ENCODE measurements around the gene RNU5B-1.
A peak's percentile ranks its signal among the peaks of the same experiment; 100 is the strongest.
"Not testable (repeated sequence)": the region's sequence is repeated elsewhere in the genome, so short reads cannot be mapped to it uniquely, and the experiment has no call there.

RNU5B-1 gene

DNA sequence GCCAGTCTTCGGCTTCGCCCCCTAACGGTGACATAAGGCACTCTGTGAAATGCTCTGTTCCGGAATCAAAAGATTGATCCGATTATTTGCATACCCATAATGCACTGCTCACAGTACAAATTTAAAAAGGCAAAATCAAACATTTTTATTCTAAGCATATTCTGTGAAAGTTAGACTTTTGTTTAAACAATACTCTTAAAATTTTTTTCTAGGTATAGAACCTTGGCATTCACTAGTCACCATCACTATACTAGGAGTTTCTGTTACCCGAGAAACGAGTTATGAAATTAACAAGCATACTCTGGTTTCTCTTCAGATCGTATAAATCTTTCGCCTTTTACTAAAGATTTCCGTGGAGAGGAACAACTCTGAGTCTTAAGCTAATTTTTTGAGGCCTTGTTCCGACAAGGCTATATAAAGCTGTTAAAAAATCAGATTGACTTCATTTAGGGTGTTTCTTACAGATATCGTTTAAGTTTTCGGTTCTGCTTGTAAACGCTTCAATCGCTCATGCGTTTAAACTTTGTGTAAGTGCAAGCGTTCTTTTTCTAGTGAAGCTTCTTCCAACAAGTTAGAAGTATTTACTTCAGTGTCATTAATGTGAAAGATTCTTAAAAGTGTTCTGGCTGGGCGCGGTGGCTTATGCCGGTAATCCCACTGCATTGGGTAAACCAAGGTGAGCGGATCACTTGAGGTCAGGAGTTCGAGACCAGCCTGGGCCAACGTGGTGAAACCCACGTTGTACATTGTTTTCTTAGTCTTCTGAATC lies at the start of gene RNU5B-1:
RNU5B-1 (plus strand) TSS at position 297 of the 769 bp plus-strand sequence.
- DNase-seq (ENCODE audit: low spot score): peak; percentile 91
- no peak for FAIRE-seq

GRCh38 chr15:65254758-65255157 lies 49.7 kb upstream of the RNU5B-1 start:
- DNase-seq (ENCODE audit: low spot score) (no peak), FAIRE-seq (no peak)

DNA sequence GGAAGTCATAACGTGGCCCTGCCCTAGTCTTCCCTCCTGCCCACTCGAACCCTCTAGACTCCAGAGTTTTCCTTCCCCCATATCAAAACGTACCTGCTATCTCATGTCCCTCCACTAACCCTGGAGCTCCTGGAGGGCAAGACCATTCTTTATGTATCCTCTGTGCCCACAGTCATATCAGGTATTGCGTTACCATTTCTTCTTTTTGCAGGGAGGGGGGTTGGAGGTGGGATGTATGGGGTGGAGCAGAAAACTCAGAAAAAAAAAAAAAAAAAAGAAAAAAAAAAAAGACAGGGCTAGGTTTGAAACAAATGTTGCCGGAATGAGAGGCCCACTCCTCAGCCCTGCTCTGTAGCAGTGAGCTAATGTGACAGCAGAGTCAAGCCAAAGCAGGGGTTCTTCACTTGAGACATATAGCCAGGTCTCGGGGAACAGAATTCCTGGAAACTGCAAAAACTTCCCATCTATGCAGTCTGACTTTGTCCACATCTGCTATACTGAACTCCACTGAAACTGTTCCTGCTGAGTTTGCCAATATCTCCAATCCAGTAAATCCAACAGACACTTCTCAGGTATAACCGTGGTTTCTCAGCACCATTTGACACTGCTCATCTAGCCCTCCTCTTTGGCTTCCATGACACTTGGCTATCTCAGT lies 48.9 kb upstream of the RNU5B-1 start:
- FAIRE-seq: no peak

GRCh38 chr15:65258375-65259262 lies 45.9 kb upstream of the RNU5B-1 start:
- DNase-seq (ENCODE audit: low spot score): no peak
- no peak for FAIRE-seq

More for the DNA sequence above, 48.9 kb upstream of the RNU5B-1 start:
- DNase-seq (ENCODE audit: low spot score): no peak

- FAIRE-seq: no peak
- no peak for DNase-seq (ENCODE audit: low spot score)
These were observed 45.1 kb upstream of the RNU5B-1 start for GRCh38 chr15:65259367-65259797.

GRCh38 chr15:65260968-65261367 lies 43.5 kb upstream of the RNU5B-1 start:
- FAIRE-seq (no peak), DNase-seq (ENCODE audit: low spot score) (no peak)

- FAIRE-seq (no peak), DNase-seq (ENCODE audit: low spot score) (no peak)
These were observed 41.2 kb upstream of the RNU5B-1 start for GRCh38 chr15:65263313-65263712.

DNA sequence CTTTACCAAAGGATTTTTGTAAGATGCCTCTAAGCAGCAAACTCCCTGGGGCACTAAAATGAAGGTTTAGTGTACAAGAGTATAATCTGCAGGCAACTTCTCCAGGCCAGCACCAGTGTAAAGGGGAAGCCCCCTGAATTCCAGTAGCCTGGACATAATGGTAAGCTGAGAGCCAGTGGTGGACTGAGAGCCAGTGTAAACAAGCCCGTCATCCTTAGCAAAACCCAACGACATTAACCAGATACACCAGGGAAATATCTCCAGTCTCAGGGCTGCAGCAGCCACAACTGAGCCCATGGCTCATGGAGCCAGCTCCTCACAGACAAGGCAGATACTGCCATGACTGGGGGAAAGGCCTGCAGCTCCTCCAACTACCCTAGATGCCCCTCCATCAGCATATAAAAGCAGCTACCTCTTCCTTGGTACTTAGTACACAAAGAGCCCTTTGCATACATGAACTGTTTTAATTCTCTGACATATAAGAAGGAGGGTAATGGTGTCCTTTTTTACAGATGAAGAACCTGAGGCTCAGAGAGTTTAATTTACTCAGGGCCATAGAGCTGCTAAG lies 39.5 kb upstream of the RNU5B-1 start:
- no peak for DNase-seq (ENCODE audit: low spot score)
- no peak for FAIRE-seq

GRCh38 chr15:65266469-65266868 lies 38.0 kb upstream of the RNU5B-1 start:
- no peak for FAIRE-seq
- DNase-seq (ENCODE audit: low spot score): no peak

DNA sequence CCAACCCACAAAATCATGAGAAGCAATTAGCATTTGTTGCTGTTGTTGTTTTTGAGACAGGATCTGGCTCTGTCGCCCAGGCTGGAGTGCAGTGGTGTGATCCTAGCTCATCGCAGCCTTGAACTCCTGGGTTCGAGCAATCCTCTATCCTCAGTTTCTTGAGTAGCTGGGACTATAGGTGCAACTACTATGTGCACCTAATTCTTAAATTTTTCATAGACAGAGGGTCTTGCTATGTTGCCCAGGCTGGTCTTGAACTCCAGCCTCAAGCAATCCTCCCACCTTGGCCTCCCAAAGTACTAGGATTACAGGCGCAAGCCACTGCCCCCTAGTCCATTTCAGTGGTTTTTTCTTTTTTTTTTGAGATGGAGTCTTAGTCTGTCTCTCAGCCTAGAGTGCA lies 36.1 kb upstream of the RNU5B-1 start:
- FAIRE-seq (no peak), DNase-seq (ENCODE audit: low spot score) (no peak)

DNA sequence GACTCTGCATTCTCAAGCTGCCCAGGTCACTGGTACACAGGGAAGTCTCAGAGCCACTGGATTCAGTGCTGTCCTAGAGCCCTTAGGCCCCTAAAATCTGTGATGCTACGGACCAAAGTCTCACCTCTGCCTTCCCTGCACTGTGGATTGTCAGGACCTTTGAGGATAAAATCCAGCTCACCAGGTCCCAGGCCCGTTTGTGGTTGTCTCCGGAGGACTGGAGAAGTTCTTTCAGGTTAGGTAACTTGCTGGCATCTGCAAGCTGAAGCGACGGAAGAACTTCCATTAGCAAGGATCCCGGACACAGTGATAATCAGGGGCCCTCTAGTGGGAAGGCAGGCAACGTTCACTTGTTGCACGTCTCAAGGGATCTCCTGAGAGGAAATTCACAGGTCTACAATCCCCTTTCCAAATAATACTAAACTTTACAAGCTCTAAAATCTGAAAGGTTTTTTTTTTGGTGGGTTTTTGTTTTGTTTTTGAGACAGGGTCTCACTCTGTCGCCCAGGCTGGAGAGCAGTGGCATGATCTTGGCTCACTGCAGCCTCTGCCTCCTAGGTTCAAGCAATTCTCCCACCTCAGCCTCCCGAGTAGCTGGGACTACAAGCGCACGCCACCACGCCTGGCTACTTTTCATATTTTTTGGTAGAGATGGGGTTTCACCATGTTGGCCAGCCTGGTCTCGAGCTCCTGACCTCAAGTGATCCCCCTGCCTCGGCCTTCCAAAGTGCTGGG lies 33.5 kb upstream of the RNU5B-1 start:
- peak; percentile 69 for DNase-seq (ENCODE audit: low spot score)
- not testable (repeated sequence) for FAIRE-seq

DNA sequence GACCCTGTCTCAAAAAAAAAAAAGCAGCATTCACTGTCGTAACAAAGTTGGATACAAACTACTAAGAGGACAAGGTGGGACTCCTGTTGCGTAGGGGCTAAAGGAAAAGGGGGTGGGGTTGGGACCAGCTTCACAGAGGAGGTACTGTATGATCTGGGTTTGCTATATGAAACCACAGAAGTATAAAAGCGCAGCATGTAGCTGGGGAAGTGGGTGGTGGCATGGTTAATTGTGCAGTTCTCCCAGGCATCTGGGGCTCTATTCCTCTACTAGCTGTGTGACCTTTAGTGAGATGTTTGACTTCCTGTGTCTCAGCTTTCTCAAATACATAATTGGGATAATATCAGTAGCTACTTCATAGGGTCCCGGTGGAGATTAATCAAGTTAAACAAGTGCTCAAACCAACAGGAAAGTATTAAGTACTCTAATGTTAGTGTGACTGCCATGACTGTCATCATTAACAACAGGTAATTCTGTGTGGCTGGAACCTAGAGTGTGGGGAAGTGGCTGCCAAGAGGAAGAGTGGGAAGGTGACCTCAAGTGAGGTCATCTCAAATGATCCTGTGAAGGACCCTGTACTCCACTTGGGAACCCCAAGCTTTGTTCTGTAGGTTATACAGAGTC lies 29.3 kb upstream of the RNU5B-1 start:
- DNase-seq (ENCODE audit: low spot score): no peak
- no peak for FAIRE-seq

DNA sequence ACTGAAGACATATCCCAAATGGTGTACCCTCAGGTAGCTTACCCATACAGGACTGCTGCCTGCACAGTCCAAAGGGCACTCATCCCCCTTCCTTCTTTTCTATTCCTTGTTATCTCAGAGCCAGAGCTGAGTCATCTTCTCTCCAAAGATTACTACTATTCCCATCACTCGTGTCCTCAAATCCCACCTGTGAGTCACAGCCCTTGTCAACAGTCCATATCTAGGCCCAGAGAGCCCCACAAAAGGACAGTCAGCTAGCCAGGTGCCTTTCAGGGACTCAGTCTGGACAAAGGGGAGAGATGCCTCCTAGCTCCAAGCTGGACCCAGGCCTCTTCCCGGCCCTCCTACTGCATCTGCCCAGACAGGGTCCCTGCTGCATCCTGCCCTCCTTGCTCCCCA lies 28.8 kb upstream of the RNU5B-1 start:
- FAIRE-seq (no peak), DNase-seq (ENCODE audit: low spot score) (no peak)

GRCh38 chr15:65277015-65277414 lies 27.5 kb upstream of the RNU5B-1 start:
- DNase-seq (ENCODE audit: low spot score): no peak
- peak; percentile 17 for FAIRE-seq

GRCh38 chr15:65278480-65278879 lies 26.0 kb upstream of the RNU5B-1 start:
- FAIRE-seq: no peak
- no peak for DNase-seq (ENCODE audit: low spot score)

DNA sequence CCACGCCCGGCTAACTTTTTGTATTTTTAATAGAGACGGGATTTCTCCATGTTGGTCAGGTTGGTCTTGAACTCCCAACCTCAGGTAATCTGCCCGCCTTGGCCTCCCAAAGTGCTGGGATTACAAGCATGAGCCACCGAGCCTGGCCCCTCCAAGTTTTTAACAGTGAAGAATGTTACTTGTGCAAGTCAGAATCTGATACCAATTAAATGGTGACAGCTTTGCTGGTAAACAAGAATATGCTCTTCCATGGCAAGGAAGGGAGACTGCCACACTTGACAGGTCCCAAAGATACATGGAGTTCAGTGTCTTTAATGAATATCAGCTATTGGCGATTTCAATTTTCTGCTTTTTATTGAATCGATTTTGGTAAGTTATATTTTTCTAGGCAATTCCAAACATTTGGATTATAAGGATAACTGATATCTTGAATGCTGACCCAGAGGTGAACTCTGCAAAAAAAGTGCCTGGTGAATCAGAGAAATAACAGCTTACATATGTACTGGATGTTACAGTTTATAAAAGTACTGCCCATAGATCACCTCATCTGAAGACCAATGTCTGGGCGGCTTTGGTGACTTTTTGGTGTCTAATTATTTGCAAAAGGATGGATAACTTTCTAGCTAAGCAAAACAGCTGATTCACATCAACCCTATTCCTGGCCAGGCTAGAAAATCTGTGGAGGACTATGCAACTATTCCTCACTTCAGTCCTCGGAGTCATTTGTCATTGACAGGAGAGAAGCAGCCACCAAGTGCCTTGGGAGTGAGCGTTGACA lies 19.0 kb upstream of the RNU5B-1 start:
- no peak for DNase-seq (ENCODE audit: low spot score)
- no peak for FAIRE-seq

- FAIRE-seq (no peak), DNase-seq (ENCODE audit: low spot score) (peak; percentile 66)
These were observed 18.3 kb upstream of the RNU5B-1 start for GRCh38 chr15:65286069-65286703.

GRCh38 chr15:65286704-65287519 lies 17.6 kb upstream of the RNU5B-1 start, which contains the start of gene PARP16:
Gene PARP16, minus strand, starts transcription at chr15:65286883. Its CDS starts 457 bp downstream, at chr15:65286426.
- FAIRE-seq: peak; percentile 99
- peak; percentile 98 for DNase-seq (ENCODE audit: low spot score)

All from urothelium cell line (cell line).